ENCODE data around the gene ACSM3.

- TF ChIP-seq CTCF (IDR thresholded peaks at IDR 0.05; ENCODE audit: insufficient read depth, low read length, poor library complexity, severe bottlenecking) (no peak), EZH2phosphoT487 (conservative IDR thresholded peaks at IDR 0.05; ENCODE audit: low read length) (no peak)
Measured at GRCh38 chr16:20773679-20774078, 9.9 kb downstream of the ACSM3 start.
